ENCODE measurements around the gene GFRA4. TPM values are rescaled to one million over a fixed set of nuclear protein-coding genes. Genes with fewer than 3 reads are reported as not detected.

The GFRA4 gene
- polyA plus RNA-seq, 1 donor: 0.17 TPM

DNA sequence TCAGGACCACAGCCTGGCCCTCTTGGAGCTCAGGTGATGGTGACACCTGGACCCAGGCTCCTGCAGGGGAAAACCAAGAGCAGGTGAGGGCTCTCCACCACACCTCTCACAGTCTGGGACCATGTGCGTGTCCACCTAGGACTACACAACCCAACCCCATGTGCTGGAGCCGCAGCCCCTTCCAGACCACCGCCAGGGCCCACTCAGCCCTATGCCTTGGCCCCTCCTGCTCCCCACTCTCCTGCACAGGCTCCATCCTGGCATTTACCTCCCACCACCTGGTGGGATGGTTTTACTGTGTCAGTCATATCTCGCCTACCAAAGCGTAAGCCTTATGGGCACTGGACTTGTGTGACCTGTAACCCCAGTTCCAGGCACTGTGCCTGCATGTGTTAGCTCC, 31.7 kb upstream of the GFRA4 start:
- no peak for DNase-seq

- DNase-seq: no peak
These were observed 30.2 kb upstream of the GFRA4 start for GRCh38 chr20:3693376-3693775.

DNA sequence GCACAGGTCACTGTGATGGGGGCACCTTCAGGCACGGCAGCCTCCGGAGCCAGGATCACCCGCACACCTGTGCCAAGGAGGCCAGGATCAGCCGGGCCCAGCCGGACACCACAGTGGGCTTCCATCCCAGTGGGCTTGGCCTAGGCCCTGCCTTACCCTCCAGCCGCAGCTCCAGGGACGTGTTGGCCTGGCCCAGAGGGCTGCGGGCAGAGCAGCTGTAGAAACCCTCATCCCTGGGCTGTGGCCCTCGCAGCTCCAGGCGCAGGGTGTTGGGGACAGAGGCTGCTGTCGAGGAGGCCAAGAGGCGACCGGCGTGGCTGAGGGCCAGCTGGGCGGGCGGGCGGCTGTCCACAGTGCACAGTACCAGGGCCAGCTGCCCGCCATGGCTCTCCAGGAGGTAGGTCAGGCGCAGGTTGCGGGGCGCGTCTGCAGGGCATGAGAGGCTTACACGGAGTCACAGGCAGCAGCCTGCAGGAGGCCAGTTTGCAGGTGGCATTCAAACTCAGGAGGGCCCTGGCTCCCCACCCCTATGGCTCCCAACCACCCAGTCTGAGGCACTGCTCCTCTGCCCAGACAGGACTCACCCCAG, 29.6 kb upstream of the GFRA4 start:
- no peak for DNase-seq

DNA sequence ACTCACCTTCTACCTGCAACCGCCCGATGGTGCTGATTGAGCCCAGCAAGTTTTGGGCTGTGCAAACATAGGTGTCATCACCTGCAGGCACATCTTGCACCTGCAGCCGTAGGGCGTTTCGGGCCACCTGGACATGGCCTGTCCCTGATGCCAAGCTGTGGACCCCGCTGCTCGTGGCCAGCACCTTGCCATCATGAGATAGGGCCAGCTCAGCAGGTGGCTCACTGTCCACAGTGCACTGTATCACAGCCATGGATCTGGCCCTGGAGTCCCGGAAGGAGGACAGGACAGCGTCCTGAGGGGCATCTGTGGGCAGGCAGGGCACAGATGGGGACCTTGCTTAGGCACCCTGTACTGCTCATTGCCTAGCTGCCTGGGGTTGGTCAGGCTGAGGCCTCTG, 28.7 kb upstream of the GFRA4 start:
- no peak for DNase-seq

DNA sequence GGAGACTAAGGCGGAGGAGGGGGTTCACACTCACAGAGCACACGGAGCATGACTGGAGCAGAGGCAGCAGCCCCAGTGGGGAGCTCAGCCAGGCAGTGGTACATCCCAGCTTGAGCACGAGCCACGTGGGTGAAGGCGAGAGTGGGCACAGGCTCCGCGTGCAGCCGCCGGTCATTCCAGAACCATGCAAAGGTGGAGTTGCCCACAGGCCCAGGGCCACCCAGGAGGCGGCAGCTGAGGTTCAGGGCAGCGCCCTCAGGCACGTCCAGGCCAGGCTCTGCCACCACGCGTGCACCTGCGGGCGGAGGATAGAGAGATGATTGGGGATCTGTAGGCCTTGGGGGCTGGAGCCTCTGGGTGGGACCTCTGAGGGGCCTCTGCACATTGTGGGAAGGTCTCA, 28.1 kb upstream of the GFRA4 start:
- no peak for DNase-seq

- no peak for DNase-seq
These were observed 27.2 kb upstream of the GFRA4 start for GRCh38 chr20:3690413-3690812.

DNA sequence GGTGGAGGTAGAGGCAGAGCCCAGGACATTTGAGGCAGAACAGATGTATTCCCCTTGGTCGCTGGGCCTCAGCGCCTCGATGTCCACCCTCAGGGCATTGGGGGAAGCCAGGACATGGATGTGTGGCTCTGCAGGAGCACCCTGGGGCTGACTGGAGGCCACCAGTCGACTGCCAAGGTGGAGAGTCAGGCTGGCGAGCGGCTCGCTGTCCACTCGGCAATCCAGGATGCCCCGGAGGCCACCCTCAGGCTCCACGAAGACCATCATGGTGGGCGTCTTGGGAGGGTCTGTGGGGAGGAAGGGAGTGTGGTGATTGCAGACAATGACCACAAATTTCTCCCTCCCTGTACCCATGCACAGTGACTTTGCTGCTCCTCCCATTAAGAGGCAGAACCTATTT, 26.8 kb upstream of the GFRA4 start:
- no peak for DNase-seq

- no peak for DNase-seq
These were observed 24.5 kb upstream of the GFRA4 start for GRCh38 chr20:3687655-3688054.

- peak; percentile 83 for DNase-seq
These were observed 23.7 kb upstream of the GFRA4 start for GRCh38 chr20:3686867-3687321.

DNA sequence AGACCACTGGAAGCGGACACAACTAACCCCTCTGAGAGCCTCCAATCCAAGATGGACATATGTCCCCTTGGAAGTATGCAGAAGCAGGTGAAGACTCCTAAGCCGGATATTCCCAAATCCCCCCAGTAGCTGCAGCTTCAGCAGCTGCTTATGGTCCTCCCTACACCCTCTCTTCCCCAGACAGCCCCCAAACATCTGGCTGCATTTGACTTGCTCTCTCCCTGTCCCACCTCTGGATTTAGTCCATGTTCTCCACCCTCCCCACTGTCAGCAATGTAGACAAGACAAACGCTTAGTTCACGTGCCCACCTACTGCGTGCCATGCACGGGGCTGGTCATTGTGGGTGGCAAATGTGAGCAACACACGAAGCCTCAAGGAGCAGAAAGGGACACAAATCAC, 23.2 kb upstream of the GFRA4 start:
- no peak for DNase-seq

- DNase-seq: no peak
These were observed 22.1 kb upstream of the GFRA4 start for GRCh38 chr20:3685341-3685740.

DNA sequence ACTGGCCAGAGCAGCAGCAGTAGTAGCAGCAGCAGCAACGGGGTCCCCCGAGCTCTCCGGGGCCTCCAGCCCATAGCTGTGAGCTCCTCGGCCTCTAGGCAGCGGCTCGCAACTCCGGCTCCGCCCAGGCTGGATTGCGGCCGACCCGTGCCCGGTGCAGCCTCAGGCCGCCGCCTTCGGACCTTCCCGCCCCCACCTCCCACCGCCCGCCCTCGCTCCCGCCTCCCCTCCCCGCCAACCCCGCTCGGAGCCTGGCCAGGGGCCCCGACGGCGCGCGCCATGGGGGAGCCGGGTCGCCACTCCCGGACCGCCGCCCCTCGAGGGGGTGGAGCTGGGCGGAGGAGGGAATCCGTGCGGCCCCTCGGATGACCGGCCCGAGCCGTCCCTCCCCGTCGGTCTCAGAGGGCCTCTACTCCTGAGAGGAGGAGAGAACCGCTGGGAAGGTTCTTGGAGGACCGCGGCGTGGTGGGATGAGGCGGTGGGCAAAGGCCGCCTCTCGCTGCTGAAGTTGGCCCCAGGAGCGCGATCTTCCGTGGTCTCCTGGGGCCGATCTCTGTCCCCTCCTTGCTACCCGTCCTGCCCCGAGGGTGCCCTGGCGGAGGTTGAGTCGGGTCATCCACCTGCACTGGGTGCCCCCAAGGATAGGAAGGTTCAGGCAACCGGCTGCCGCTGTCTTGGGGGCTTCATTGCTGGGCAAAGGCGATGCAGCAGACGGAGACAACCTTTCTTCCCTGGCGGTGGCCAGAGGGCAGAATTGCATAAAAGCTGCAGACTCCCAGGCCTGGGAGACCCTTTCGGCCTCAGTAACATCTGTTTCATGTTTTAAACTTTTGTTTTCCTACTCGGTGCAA, 19.0 kb upstream of the GFRA4 start, which contains the start of gene ADAM33:
Gene ADAM33, minus strand, starts transcription at position 80 of the 851 bp plus-strand sequence. Its CDS starts 6 bp downstream, at position 74.
- DNase-seq: no peak

DNA sequence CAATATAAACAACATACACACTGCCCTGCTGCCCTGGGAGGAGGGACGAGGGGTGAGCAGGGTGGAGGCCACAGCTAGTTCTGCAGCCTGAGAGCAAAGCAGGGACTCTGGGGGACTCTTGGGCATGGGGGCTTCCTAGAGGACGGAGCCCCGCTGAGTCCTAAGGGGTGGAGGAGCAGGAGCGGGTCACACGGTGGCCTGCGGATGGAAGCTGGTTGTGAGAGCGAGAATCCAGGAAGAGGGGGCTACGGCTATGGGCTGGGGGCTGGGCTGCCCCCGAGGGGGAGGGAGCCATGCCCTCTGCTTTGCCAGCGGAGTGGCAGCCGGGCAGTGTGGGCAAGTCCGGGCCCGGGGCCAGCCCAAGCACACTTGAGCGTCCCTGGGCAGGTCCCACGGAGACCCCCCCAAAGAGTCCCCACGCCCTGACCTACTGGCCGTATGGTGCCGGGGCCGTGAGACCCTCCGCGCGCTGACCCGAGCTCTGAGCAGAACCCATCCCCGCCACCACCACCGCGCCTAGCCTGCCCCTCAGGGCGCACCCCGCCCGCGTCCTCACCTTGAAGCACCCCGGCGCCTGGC, 18.2 kb upstream of the GFRA4 start:
- DNase-seq: no peak

DNA sequence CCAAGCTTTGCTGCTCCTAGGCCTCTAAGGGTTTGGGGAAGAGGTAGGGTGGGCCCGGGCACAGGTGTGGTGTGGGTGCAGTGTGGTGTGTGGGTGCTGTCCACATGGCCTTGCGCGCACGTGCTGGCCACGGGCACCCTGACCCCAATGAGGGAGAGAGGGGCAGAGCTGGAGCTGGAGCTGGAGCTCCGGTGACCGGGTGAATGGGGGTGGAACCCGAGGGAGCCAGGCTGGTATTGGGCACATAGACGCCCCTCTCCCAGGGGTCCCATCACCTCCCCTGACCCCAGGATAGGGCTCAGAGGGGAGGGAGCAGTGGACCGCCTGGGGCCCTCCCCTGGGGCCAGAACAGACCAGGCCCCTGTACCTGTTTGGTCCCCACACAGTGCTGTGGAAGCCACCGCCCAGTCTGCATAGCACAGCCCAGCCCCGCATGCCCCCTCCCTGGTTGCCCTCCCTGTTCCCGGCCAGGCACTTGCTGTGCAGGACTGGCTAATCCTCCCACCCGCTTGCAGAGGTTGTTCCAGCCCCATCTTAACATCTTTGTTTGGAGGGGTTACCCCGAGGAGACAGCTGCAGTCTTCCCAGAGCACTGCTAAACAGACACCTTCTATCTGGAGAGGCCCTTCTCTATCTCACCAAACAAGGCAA, 17.6 kb upstream of the GFRA4 start:
- DNase-seq: no peak

GRCh38 chr20:3679749-3680700, 16.8 kb upstream of the GFRA4 start:
- DNase-seq: no peak

- DNase-seq: no peak
These were observed 15.9 kb upstream of the GFRA4 start for GRCh38 chr20:3678856-3679720.

GRCh38 chr20:3678198-3678597, 15.0 kb upstream of the GFRA4 start:
- no peak for DNase-seq

- no peak for DNase-seq
These were observed 14.5 kb upstream of the GFRA4 start for GRCh38 chr20:3677733-3678132.

GRCh38 chr20:3674995-3675900, 12.0 kb upstream of the GFRA4 start:
- no peak for DNase-seq

All from left kidney (tissue), 2 donors.